ENCODE results near the gene FAM234A. TPM values are rescaled to one million over a fixed set of nuclear protein-coding genes. Genes with fewer than 3 reads are reported as not detected.

The FAM234A gene
- total and polyA plus RNA-seq, 4 donors = 24.1 to 39.7 (median 27.8) TPM

- H3K36me3 ChIP-seq (ENCODE audit: control insufficient read depth in 4 of 4, insufficient read depth in 3 of 4, low read depth in 1 of 4, low read length in 3 of 4) = peaks cover 3 to 40% (median 11%) of the 10 kb centered on the region in 4 donors
- no peak for DNase-seq (ENCODE audit: low spot score)
- no peak overlapping the region for H3K27ac ChIP-seq (ENCODE audit: low read depth in 1 of 2, low read length in 2 of 2)
- no peaks in the 10 kb centered on the region for H3K4me1 ChIP-seq (ENCODE audit: control insufficient read depth in 4 of 4, insufficient read depth in 4 of 4, low read length in 3 of 4)
- TF ChIP-seq HNF4G (IDR thresholded peaks at IDR 0.05) = no peak
- WGBS = 93% methylated on average over 7 of the region's 7 CpGs
- no peaks in the 10 kb centered on the region for H3K9me3 ChIP-seq (ENCODE audit: control insufficient read depth in 4 of 4, low read length in 3 of 4)
- no peak overlapping the region for H3K4me3 ChIP-seq (ENCODE audit: low read depth in 1 of 3, low read length in 3 of 3)
- H3K27me3 ChIP-seq (ENCODE audit: control insufficient read depth in 4 of 4, insufficient read depth in 4 of 4, low read length in 3 of 4) = no peaks in the 10 kb centered on the region
- no peak overlapping the region for H3K9ac ChIP-seq (ENCODE audit: low read depth in 1 of 2, low read length in 2 of 2)
These were observed 74.9 kb downstream of the FAM234A start for GRCh38 chr16:309476-309875.

GRCh38 chr16:311725-312124 is 77.1 kb downstream of the FAM234A start:
- DNase-seq (ENCODE audit: low spot score) = no peak
- WGBS = 96% methylated on average over 15 of the region's 15 CpGs
- H3K36me3 ChIP-seq (ENCODE audit: control insufficient read depth in 4 of 4, insufficient read depth in 3 of 4, low read depth in 1 of 4, low read length in 3 of 4) = peaks cover 3 to 38% (median 11%) of the 10 kb centered on the region in 4 donors

More at GRCh38 chr16:311725-312124, 77.1 kb downstream of the FAM234A start:
- no peak overlapping the region for H3K27ac ChIP-seq (ENCODE audit: low read depth in 1 of 2, low read length in 2 of 2)
- no peak overlapping the region for H3K9ac ChIP-seq (ENCODE audit: low read depth in 1 of 2, low read length in 2 of 2)
- H3K27me3 ChIP-seq (ENCODE audit: control insufficient read depth in 4 of 4, insufficient read depth in 4 of 4, low read length in 3 of 4) = no peaks in the 10 kb centered on the region
- no peaks in the 10 kb centered on the region for H3K4me1 ChIP-seq (ENCODE audit: control insufficient read depth in 4 of 4, insufficient read depth in 4 of 4, low read length in 3 of 4)
- no peak overlapping the region for H3K4me3 ChIP-seq (ENCODE audit: low read depth in 1 of 3, low read length in 3 of 3)
- H3K9me3 ChIP-seq (ENCODE audit: control insufficient read depth in 4 of 4, low read length in 3 of 4) = no peaks in the 10 kb centered on the region
- no peak for TF ChIP-seq HNF4G (IDR thresholded peaks at IDR 0.05)
- TF ChIP-seq FOXA2 (IDR thresholded peaks at IDR 0.05) = no peak
- TF ChIP-seq EGR1 (IDR thresholded peaks at IDR 0.05; ENCODE audit: low read depth in 2 of 2) = no peak
- no peak for TF ChIP-seq FOXA1 (IDR thresholded peaks at IDR 0.05)
- no peak for TF ChIP-seq SP1 (IDR thresholded peaks at IDR 0.05)
- TF ChIP-seq NR2F2 (IDR thresholded peaks at IDR 0.05) = no peak
- TF ChIP-seq GABPA (IDR thresholded peaks at IDR 0.05 in 1 of 2, conservative IDR thresholded peaks at IDR 0.05 in 1 of 2) = no peak
- TF ChIP-seq JUND (IDR thresholded peaks at IDR 0.05) = no peak
- TF ChIP-seq CTCF (IDR thresholded peaks at IDR 0.05; ENCODE audit: low read depth, low read length, missing input control) = no peak
- no peak for TF ChIP-seq RXRA (IDR thresholded peaks at IDR 0.05)
- no peak for TF ChIP-seq REST (IDR thresholded peaks at IDR 0.05)
- TF ChIP-seq ATF3 (IDR thresholded peaks at IDR 0.05) = no peak

All from liver (tissue), 9 donors.